ENCODE data around the gene TAAR2. TPM values are rescaled to one million over a fixed set of nuclear protein-coding genes. Genes with fewer than 3 reads are reported as not detected.

Gene TAAR2
- total RNA-seq, 1 donor = not detected

DNA sequence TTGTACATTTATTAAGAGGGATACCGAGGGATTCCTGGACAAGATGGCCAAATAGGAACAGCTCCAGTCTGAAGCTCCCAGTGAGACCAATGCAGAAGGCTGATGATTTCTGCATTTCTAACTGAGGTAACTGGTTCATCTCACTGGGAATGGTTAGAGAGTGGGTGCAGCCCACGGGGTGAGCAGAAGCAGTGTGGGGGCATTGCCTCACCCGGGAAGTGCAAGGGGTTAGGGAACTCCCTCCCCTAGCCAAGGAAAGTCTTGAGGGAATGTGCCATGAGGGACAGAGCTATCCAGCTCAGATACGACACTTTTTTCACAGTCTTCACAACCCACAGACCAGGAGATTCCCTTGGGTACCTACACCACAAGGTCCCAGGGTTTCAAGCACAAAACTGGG lies 10.7 kb upstream of the TAAR2 start:
- no peak for DNase-seq (ENCODE audit: insufficient read length, low spot score, missing footprints)
- no peak for TF ChIP-seq CTCF (IDR thresholded peaks at IDR 0.05; ENCODE audit: extremely low read depth, low read depth, low read length)
- no peaks in the 10 kb centered on the region for H3K4me1 ChIP-seq (ENCODE audit: insufficient read depth, low read length)
- H3K36me3 ChIP-seq (ENCODE audit: insufficient read depth, low read length) = no peaks in the 10 kb centered on the region
- H3K4me3 ChIP-seq (ENCODE audit: insufficient read depth, low read length) = no peak overlapping the region
- H3K27ac ChIP-seq (ENCODE audit: low read depth, low read length) = no peak overlapping the region
- H3K27me3 ChIP-seq (ENCODE audit: insufficient read depth, low read length) = peaks cover 17% of the 10 kb centered on the region
- H3K9me3 ChIP-seq (ENCODE audit: low read depth, low read length) = no peaks in the 10 kb centered on the region
- H3K4me2 ChIP-seq (ENCODE audit: insufficient read depth, low read length) = no peak overlapping the region
- no peaks in the 10 kb centered on the region for H3K79me2 ChIP-seq (ENCODE audit: insufficient read depth, low read length)
- H4K20me1 ChIP-seq (ENCODE audit: insufficient read depth, low read length) = no peaks in the 10 kb centered on the region
- H2AFZ ChIP-seq (ENCODE audit: low read length) = no peak overlapping the region

DNA sequence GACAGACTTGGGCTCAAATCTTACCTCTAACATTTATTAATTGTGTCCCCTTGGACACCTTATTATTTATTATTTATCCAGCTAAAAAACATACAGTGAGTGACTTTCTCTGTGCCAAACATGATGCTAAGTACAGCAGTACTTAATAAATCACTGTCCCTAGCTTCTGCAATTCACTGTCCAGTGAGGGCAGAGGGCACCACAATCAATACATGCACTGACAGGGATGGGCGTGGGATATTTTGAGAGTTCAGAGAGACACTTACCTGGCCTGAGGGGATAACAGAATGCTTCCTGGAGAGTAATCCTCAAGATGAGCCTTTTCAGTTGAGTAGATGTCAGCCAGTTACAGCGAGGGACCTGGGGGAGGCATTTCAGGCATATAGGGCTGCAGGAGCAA lies 9.3 kb upstream of the TAAR2 start:
- no peaks in the 10 kb centered on the region for H3K9me3 ChIP-seq (ENCODE audit: low read depth, low read length)
- H3K79me2 ChIP-seq (ENCODE audit: insufficient read depth, low read length) = no peaks in the 10 kb centered on the region
- no peaks in the 10 kb centered on the region for H3K36me3 ChIP-seq (ENCODE audit: insufficient read depth, low read length)
- H3K27ac ChIP-seq (ENCODE audit: low read depth, low read length) = no peak overlapping the region
- H3K4me2 ChIP-seq (ENCODE audit: insufficient read depth, low read length) = no peak overlapping the region
- no peak overlapping the region for H3K4me3 ChIP-seq (ENCODE audit: insufficient read depth, low read length)
- TF ChIP-seq CTCF (IDR thresholded peaks at IDR 0.05; ENCODE audit: extremely low read depth, low read depth, low read length) = no peak
- no peak for DNase-seq (ENCODE audit: insufficient read length, low spot score, missing footprints)
- H4K20me1 ChIP-seq (ENCODE audit: insufficient read depth, low read length) = no peaks in the 10 kb centered on the region
- no peak overlapping the region for H2AFZ ChIP-seq (ENCODE audit: low read length)
- no peaks in the 10 kb centered on the region for H3K4me1 ChIP-seq (ENCODE audit: insufficient read depth, low read length)
- H3K27me3 ChIP-seq (ENCODE audit: insufficient read depth, low read length) = peaks cover 17% of the 10 kb centered on the region

GRCh38 chr6:132623106-132623845 lies 799 bp downstream of the TAAR2 start:
- Histone ChIP-seq H3K79me2 (ENCODE audit: insufficient read depth, low read length) (no peaks in the 10 kb centered on the region), H3K9me3 (ENCODE audit: low read depth, low read length) (no peaks in the 10 kb centered on the region), H3K27me3 (ENCODE audit: insufficient read depth, low read length) (peaks cover 11% of the 10 kb centered on the region), H3K36me3 (ENCODE audit: insufficient read depth, low read length) (no peaks in the 10 kb centered on the region), H3K4me1 (ENCODE audit: insufficient read depth, low read length) (no peaks in the 10 kb centered on the region), H2AFZ (ENCODE audit: low read length) (no peak overlapping the region), H3K4me2 (ENCODE audit: insufficient read depth, low read length) (no peak overlapping the region), H3K4me3 (ENCODE audit: insufficient read depth, low read length) (no peak overlapping the region), H4K20me1 (ENCODE audit: insufficient read depth, low read length) (no peaks in the 10 kb centered on the region), H3K27ac (ENCODE audit: low read depth, low read length) (no peak overlapping the region)
- TF ChIP-seq CTCF (IDR thresholded peaks at IDR 0.05; ENCODE audit: extremely low read depth, low read depth, low read length) = no peak
- DNase-seq (ENCODE audit: insufficient read length, low spot score, missing footprints) = no peak

GRCh38 chr6:132616677-132617076 lies 7.4 kb downstream of the TAAR2 start:
- Histone ChIP-seq H2AFZ (ENCODE audit: low read length) (no peak overlapping the region), H3K27ac (ENCODE audit: low read depth, low read length) (no peak overlapping the region), H3K36me3 (ENCODE audit: insufficient read depth, low read length) (no peaks in the 10 kb centered on the region), H3K4me2 (ENCODE audit: insufficient read depth, low read length) (no peak overlapping the region), H4K20me1 (ENCODE audit: insufficient read depth, low read length) (no peaks in the 10 kb centered on the region), H3K27me3 (ENCODE audit: insufficient read depth, low read length) (peaks cover 14% of the 10 kb centered on the region), H3K4me3 (ENCODE audit: insufficient read depth, low read length) (no peak overlapping the region), H3K79me2 (ENCODE audit: insufficient read depth, low read length) (no peaks in the 10 kb centered on the region), H3K9me3 (ENCODE audit: low read depth, low read length) (no peaks in the 10 kb centered on the region), H3K4me1 (ENCODE audit: insufficient read depth, low read length) (no peaks in the 10 kb centered on the region)
- no peak for TF ChIP-seq CTCF (IDR thresholded peaks at IDR 0.05; ENCODE audit: extremely low read depth, low read depth, low read length)
- DNase-seq (ENCODE audit: insufficient read length, low spot score, missing footprints) = no peak

All from osteoblast (primary cell).